Activated naive CD8-positive, alpha-beta T cell treated with anti-CD3 and anti-CD28 coated beads, Interleukin-2, amount 10 ng/mL, durations not matched to agents 7 days and 5 days (primary cell): ENCODE data around the gene PRLHR. TPM values are rescaled to one million over a fixed set of nuclear protein-coding genes. Genes with fewer than 3 reads are reported as not detected.

ENCODE experiments used
- ATAC-seq: fragments of 150-1000 bp; cut with Tn5 transposase; one replicate; pipeline ENCODE4 v1.10.0; 2021; ENCODE audit warnings: low read depth, moderate library complexity
- POLR2A ChIA-PET: fragments of 350-600 bp; sonication (Branson Sonifier 250); formaldehyde crosslinking; loops from one replicate; lab custom pipeline; 2021; ENCODE audit warnings: antibody characterized with exemption; lab: Charles Lee
- DNase-seq: peaks from one replicate; pipeline ENCODE4 v3.0.0; 2021
- H3K27ac Mint-ChIP-seq: one replicate; pipeline ENCODE4 v1.8.0; 2022; ENCODE audit warnings: mild to moderate bottlenecking, mixed read lengths
- H3K27me3 Mint-ChIP-seq: one replicate; pipeline ENCODE4 v1.8.0; 2022; ENCODE audit warnings: mild to moderate bottlenecking, moderate library complexity, mixed read lengths
- H3K36me3 Mint-ChIP-seq: one replicate; pipeline ENCODE4 v1.8.0; 2021; ENCODE audit warnings: mild to moderate bottlenecking, mixed read lengths
- H3K4me1 Mint-ChIP-seq: one replicate; pipeline ENCODE4 v1.8.0; 2021; ENCODE audit warnings: mixed read lengths
- H3K4me3 Mint-ChIP-seq: one replicate; pipeline ENCODE4 v1.8.0; 2022; ENCODE audit warnings: mild to moderate bottlenecking, moderate library complexity, mixed read lengths
- H3K9me3 Mint-ChIP-seq: one replicate; pipeline ENCODE4 v1.8.0; 2021; ENCODE audit warnings: mixed read lengths
- total RNA-seq, 2 experiments: library from RNA; stranded (reverse); gene quantifications; one replicate each; pipeline ENCODE4 v1.2.3, GENCODE V29; 2021

Gene PRLHR
- total RNA-seq, 2 experiments from 2014 or later, result not detected

DNA sequence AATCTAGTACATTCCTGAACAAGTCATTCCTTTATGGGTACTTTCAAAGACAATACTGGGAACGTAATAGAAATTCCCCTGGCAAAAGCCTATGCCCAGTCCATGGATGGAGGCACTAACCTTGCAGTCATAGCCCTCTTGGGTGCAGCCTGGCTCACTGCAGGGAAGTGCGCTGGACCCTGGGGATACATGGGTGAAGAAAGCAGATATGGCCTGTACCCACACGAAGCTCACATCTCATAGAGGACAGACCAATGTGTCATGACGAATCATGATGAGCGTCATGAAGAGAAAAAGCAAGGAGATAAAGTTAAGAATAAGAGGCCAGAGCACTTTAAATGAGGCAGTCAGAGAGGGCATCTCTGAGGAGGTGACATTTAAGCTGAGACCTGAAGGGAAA is 11.8 kb downstream of the PRLHR start:
- no peak overlapping the region for H3K4me3 Mint-ChIP-seq
- POLR2A ChIA-PET, result no interaction called here
- no peaks in the 10 kb centered on the region for H3K4me1 Mint-ChIP-seq
- H3K27ac Mint-ChIP-seq, result no peak overlapping the region
- DNase-seq (no peak), ATAC-seq (no peak)
- H3K9me3 Mint-ChIP-seq, result no peaks in the 10 kb centered on the region
- H3K27me3 Mint-ChIP-seq, result no peaks in the 10 kb centered on the region
- no peaks in the 10 kb centered on the region for H3K36me3 Mint-ChIP-seq

DNA sequence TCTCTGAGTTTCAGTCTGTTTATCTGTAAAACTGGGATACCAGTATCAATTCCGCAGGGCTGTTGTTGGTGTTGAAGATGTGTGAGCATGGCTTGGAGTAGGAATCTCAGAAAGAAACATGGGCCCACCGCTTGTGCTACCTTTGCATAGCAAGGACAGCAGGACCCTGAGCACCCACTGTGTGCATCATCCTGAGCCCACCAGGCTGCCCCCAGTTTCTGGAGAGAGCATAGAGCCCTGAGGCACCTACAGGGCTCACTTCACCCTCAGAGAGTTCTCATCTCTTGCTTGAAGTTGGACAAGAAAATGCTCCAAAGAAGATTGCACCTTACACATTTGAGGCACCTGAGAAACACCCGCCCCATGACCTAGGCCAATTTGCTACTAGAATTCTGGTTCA is 12.9 kb downstream of the PRLHR start:
- Mint-ChIP-seq H3K27ac (no peak overlapping the region), H3K9me3 (no peaks in the 10 kb centered on the region), H3K4me3 (no peak overlapping the region), H3K27me3 (peaks cover 2% of the 10 kb centered on the region), H3K36me3 (no peaks in the 10 kb centered on the region), H3K4me1 (no peaks in the 10 kb centered on the region)
- POLR2A ChIA-PET, result no interaction called here
- no peak for DNase-seq
- ATAC-seq, result no peak

DNA sequence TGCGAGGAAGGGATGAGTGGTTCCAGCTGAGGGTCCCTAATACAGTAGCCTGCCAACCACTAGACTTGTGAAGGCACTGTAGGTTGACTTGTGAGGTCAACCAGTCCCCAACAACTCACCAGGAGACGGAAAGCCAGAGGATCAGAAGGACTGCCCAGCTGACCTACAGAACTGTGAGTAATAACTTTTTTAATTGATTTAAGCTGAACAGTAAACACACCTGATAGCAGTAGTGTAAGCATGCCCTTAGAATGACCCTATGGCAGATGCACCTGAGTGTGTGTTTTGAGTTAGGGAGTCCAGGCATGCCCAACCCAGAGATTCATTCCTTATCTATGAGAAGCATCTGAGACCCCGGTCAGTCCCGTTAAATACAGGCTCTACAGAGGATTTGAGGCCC is 14.1 kb downstream of the PRLHR start:
- no peak for DNase-seq
- Mint-ChIP-seq H3K27me3 (peaks cover 3% of the 10 kb centered on the region), H3K9me3 (no peaks in the 10 kb centered on the region), H3K4me1 (no peaks in the 10 kb centered on the region), H3K27ac (no peak overlapping the region), H3K4me3 (no peak overlapping the region), H3K36me3 (no peaks in the 10 kb centered on the region)
- no peak for ATAC-seq
- POLR2A ChIA-PET, result no interaction called here

DNA sequence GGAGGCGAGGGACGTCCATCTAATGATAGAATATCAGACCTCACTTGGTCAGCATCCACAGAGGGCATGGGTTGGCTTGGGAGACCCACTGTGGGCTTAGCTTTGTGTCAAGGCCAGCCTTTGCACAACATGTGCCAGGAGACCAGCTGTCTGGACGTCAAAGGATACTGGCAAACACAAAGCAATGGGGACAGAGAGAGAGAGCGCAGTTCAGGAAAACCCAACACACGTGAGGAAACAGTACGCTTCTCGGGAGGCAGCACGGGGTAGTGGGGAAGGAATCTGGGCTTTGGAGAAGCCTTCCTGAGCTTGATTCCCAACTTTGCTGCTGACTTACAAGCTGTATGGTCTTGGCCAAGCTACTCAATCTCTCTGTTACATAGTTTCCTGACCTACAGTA is 14.7 kb downstream of the PRLHR start:
- no peak for ATAC-seq

DNA sequence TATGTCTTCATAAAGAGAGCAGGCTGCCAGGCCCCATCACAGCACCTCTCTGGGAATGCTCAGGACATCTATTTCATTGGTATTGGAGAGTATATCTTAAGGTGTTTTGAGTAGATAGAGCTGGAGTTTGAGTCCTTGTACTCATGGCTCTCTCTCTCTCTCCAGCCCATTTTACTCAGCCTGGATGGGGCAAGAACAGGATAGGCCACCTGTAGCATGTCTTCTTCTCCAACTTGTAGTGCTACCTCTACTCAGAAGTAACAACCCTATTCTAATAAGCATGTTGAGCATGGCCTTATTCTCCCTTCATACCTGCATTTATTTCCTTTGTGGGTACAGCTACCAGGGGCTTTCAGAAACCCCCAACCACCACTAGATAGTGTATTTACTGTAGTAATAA is 21.9 kb downstream of the PRLHR start:
- Mint-ChIP-seq H3K27me3 (peaks cover 8% of the 10 kb centered on the region), H3K9me3 (no peaks in the 10 kb centered on the region), H3K36me3 (no peaks in the 10 kb centered on the region), H3K27ac (no peak overlapping the region), H3K4me3 (no peak overlapping the region), H3K4me1 (no peaks in the 10 kb centered on the region)
- no peak for ATAC-seq
- no peak for DNase-seq
- POLR2A ChIA-PET, result no interaction called here

More for the DNA sequence above, 14.7 kb downstream of the PRLHR start:
- no peaks in the 10 kb centered on the region for H3K36me3 Mint-ChIP-seq
- H3K27ac Mint-ChIP-seq, result no peak overlapping the region
- POLR2A ChIA-PET, result no interaction called here
- peaks cover 4% of the 10 kb centered on the region for H3K27me3 Mint-ChIP-seq
- H3K4me3 Mint-ChIP-seq, result no peak overlapping the region
- H3K4me1 Mint-ChIP-seq, result no peaks in the 10 kb centered on the region
- DNase-seq, result no peak
- no peaks in the 10 kb centered on the region for H3K9me3 Mint-ChIP-seq

DNA sequence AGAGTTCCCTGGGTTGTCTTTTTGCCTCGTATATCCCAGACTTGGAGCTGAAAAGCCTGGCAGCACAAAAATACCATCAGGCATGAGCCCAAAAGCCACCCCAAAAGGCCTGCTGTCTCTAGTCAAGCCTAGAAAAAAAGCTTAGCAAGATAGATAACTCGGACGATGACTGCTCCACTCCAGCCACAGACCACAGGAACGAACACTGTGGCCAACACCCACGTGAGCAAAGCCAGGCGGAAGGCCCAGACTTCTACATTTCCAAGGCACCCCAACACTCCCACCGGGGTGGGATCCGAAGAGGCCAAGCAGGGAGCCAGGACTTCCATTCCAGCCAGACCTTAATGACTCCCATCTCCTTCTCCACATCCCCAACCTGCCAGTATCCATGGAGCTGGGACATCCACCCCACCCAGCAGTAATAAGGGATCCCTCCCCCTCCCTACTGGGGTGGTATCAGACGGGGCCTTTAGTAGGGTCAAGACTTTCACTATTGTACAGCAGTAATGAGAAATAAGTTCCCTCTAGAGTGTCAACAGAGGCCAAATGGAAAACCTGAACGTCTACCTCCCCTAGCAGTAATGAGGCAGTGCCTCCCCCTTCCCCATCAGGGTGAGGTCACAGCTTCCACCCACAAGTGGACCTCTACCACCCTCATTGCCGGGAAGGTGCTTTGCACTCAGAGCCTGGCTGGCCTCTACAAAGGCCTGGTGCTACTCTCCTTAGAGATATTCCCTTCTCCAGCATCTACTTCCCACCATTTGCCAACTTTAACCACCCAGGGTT is 23.0 kb downstream of the PRLHR start:
- H3K27me3 Mint-ChIP-seq, result peaks cover 7% of the 10 kb centered on the region
- ATAC-seq, result no peak
- no peak overlapping the region for H3K4me3 Mint-ChIP-seq
- no peaks in the 10 kb centered on the region for H3K9me3 Mint-ChIP-seq
- no peak for DNase-seq
- no peaks in the 10 kb centered on the region for H3K4me1 Mint-ChIP-seq
- POLR2A ChIA-PET, result no interaction called here
- H3K36me3 Mint-ChIP-seq, result no peaks in the 10 kb centered on the region
- H3K27ac Mint-ChIP-seq, result no peak overlapping the region

DNA sequence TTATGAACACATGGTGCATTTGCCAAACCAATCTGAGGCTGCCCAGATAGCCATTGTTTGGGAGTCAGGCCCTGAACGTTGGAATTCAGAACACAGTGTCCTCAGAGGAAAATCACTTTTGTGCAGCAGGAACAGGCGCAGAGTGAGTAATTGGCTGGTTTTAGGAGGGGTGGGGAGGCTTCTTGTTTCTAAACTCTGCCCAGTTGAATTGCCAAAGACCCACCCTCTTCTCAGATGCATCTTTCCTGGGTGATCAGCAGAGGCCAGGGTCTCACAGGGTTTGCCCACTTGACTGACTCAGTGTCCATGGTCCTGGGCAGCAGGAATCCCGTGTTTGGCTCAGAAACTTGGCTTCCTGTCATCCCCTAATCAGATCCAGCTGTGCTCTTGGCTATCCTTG is 24.3 kb downstream of the PRLHR start:
- H3K4me1 Mint-ChIP-seq, result no peaks in the 10 kb centered on the region
- DNase-seq, result no peak
- no peaks in the 10 kb centered on the region for H3K9me3 Mint-ChIP-seq
- peaks cover 5% of the 10 kb centered on the region for H3K27me3 Mint-ChIP-seq
- no peak overlapping the region for H3K4me3 Mint-ChIP-seq
- POLR2A ChIA-PET, result no interaction called here
- no peaks in the 10 kb centered on the region for H3K36me3 Mint-ChIP-seq
- no peak for ATAC-seq
- H3K27ac Mint-ChIP-seq, result no peak overlapping the region

DNA sequence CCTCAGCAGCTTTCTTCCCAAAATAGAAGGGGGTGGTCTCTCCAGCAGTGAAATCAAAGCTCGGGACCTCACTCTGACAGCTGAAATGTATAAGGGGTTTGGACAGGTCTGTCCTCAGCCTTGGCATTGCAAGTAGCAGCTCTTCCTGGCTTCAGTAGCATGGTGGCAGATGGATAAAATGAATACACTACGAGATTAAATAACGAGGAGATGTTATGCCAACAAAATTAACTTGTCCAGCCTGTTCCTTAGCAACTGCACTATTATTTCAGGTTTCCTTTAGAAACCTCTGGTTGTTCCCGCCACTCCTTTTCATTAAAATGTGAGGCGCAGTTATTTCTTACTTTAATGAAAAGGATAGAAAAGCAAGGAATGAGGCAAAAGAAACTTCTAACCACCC is 24.9 kb downstream of the PRLHR start:
- no peak for ATAC-seq
- H3K27ac Mint-ChIP-seq, result no peak overlapping the region
- POLR2A ChIA-PET, result no interaction called here

DNA sequence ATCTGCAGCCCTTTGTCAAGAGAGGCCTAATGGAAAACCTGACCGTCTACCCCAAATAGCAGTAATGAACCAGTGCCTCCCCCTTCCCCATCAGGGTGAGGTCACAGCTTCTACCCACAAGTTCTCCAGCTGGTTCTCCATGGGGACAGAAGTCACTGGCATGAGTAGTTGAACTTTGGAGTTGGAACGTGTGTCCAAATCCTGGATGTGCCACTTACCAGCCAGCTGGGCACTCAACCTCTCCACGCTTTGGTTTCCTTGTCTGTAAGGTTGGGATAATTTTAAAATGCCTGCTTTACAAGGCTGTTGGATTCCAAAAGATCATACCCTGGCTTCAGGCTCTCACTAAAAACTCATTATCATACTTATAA is 25.6 kb downstream of the PRLHR start:
- no peak for ATAC-seq
- H3K9me3 Mint-ChIP-seq, result no peaks in the 10 kb centered on the region

More for the DNA sequence above, 24.9 kb downstream of the PRLHR start:
- Mint-ChIP-seq H3K9me3 (no peaks in the 10 kb centered on the region), H3K4me3 (no peak overlapping the region), H3K27me3 (peaks cover 5% of the 10 kb centered on the region), H3K36me3 (no peaks in the 10 kb centered on the region), H3K4me1 (no peaks in the 10 kb centered on the region)
- no peak for DNase-seq

DNA sequence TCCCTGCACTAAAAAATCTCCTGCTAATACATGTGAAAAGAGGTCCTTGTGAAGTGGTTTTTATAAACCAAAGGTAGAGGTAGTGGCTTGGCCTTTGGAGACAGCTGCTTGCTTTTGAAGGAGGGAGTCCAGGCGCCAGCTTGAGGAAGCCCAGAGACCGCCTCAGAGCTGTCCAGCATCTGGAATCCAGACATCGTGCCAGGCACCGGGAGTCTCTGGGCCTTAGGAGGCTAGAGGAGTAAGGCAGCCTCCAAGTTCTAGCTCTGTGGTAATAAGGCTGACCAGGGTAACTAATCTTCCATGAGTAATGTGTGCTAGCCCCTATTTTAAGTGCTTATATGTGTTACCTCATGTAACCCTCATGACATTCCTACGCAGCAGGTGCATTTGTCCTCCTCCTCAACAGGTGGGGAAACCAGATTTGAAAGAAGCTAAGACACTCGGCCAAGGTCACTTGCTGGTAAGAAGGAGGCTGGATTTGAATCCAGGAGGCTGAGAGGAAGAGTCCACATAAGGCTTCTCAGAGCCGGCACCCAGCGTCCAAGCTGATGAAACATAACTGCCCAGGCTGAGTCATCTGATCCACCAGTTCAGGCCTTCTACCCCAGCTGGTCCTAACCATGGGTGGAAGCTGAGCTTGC is 26.1 kb downstream of the PRLHR start:
- H3K4me1 Mint-ChIP-seq, result no peaks in the 10 kb centered on the region
- POLR2A ChIA-PET, result interaction anchor here (0.6 kb wide), 1 partner anchor 151 kb away, joined by 3 read pairs; no protein-coding TSS in a partner anchor
- no peak overlapping the region for H3K27ac Mint-ChIP-seq
- no peak overlapping the region for H3K4me3 Mint-ChIP-seq
- no peaks in the 10 kb centered on the region for H3K9me3 Mint-ChIP-seq
- peaks cover 2% of the 10 kb centered on the region for H3K27me3 Mint-ChIP-seq
- no peaks in the 10 kb centered on the region for H3K36me3 Mint-ChIP-seq
- no peak for DNase-seq
- ATAC-seq, result no peak

More for the DNA sequence above, 25.6 kb downstream of the PRLHR start:
- POLR2A ChIA-PET, result no interaction called here
- H3K4me3 Mint-ChIP-seq, result no peak overlapping the region
- DNase-seq, result no peak
- peaks cover 5% of the 10 kb centered on the region for H3K27me3 Mint-ChIP-seq
- no peaks in the 10 kb centered on the region for H3K4me1 Mint-ChIP-seq
- H3K27ac Mint-ChIP-seq, result no peak overlapping the region
- no peaks in the 10 kb centered on the region for H3K36me3 Mint-ChIP-seq

DNA sequence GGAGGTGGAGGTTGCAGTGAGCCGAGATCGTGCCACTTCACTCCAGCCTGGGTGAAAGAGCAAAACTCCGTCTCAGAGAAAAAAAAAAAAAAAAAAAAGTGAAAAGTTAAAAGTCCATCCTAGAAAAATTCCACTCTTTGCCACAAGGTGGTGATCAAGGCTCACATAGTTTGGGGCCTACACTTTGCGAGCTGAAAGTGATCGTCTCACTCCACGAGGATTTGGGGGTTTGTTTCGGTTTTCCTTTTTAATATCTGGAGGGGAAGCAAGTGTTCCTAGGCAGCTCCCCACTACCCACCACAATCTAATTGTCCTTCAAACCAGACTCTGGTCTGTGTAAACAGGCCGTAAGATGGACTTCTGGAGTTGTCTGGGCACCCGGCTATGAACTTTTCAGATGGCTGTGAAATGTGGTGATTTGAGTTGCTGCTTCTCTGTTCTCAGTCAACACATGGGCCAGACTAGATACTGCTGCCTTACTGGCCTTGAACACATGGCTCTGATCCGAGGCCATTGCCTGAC is 27.1 kb downstream of the PRLHR start:
- POLR2A ChIA-PET, result interaction anchor here (0.6 to 0.7 kb wide), 2 partner anchors 152 to 1201 kb away, joined by 3 read pairs; no protein-coding TSS in a partner anchor
- no peaks in the 10 kb centered on the region for H3K9me3 Mint-ChIP-seq
- H3K27me3 Mint-ChIP-seq, result peaks cover 1% of the 10 kb centered on the region
- no peaks in the 10 kb centered on the region for H3K4me1 Mint-ChIP-seq
- H3K36me3 Mint-ChIP-seq, result no peaks in the 10 kb centered on the region
- H3K4me3 Mint-ChIP-seq, result peak overlapping the region; percentile 27
- DNase-seq, result no peak
- no peak overlapping the region for H3K27ac Mint-ChIP-seq
- peak; percentile 65 for ATAC-seq

DNA sequence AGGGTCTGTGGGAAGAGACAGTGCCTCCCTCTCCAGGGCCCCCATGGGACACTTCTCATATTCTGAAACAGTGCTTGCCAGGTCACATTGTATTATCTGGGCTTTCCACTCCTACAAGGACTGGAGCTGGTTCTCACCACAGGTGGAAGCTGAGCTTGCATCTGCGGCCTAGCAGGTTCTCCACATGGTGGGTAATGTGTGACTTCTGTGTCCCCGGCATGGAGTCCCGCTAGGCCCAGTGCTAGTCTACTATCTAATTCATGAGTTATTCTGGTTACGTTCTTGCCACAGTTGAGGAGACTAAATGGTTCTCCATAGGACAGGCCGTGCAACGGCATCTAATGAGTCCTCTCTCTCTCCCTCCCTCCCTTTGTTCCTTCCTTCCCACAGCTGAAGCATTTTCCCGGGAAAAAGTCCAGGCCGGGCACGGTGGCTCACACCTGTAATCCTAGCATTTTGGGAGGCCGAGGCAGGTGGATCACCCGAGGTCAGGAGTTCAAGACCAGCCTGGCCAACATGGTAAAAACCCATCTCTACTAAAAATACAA is 27.7 kb downstream of the PRLHR start:
- POLR2A ChIA-PET, result no interaction called here
- ATAC-seq (no peak), DNase-seq (no peak)
- no peak overlapping the region for H3K27ac Mint-ChIP-seq
- no peaks in the 10 kb centered on the region for H3K4me1 Mint-ChIP-seq
- no peaks in the 10 kb centered on the region for H3K36me3 Mint-ChIP-seq
- no peak overlapping the region for H3K4me3 Mint-ChIP-seq
- H3K9me3 Mint-ChIP-seq, result no peaks in the 10 kb centered on the region
- H3K27me3 Mint-ChIP-seq, result peaks cover 1% of the 10 kb centered on the region

DNA sequence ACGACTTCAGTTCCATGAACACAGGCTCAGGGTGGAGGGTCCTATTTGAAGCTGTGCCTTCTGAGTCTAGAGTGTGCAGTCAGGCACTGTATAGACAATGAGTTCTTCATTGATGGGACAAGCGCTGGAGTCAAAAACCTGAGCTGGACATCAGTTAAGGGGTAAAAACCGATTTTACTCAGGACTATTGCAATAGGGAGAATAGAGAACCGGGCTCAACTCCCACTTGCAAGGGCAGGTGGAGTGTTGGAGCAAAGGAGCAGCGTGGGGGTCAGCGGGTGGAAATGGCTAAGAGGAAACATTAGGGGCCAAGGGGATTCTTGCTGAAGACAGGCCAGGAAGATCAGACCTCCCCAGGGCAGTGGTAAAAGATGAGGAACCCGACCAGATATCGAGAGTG is 28.5 kb downstream of the PRLHR start:
- Mint-ChIP-seq H3K27ac (no peak overlapping the region), H3K27me3 (peaks cover 7% of the 10 kb centered on the region)
- POLR2A ChIA-PET, result no interaction called here

More for the DNA sequence above, 28.5 kb downstream of the PRLHR start:
- no peaks in the 10 kb centered on the region for H3K36me3 Mint-ChIP-seq
- peaks cover 2% of the 10 kb centered on the region for H3K9me3 Mint-ChIP-seq
- no peak for ATAC-seq
- no peak for DNase-seq
- H3K4me1 Mint-ChIP-seq, result no peaks in the 10 kb centered on the region
- no peak overlapping the region for H3K4me3 Mint-ChIP-seq
